Gastrocnemius medialis (tissue), 4 donors: ENCODE data around the gene KANTR. TPM values are rescaled to one million over a fixed set of nuclear protein-coding genes. Genes with fewer than 3 reads are reported as not detected.

Source experiments
- ATAC-seq, 2 donors: fragments of 150-250 bp; one replicate each; pipeline ENCODE4 v1.9.1; 2016
- DNase-seq, 2 donors: peaks; one replicate each; pipeline ENCODE4 v3.0.0-alpha.2; 2019
- H3K27ac ChIP-seq, 4 donors: fragments of 200-600 bp; sonication (generic); 1 replicate in 1 of 4; 2 replicates in 3 of 4; pipeline ENCODE4 v1.5.1; 2016 to 2018; ENCODE audit warnings: mild to moderate bottlenecking in 2 of 4, moderate library complexity in 1 of 4
- H3K27me3 ChIP-seq, 3 donors: fragments of 200-600 bp; sonication (generic) in 2 of 3; 1 replicate in 1 of 3; 2 replicates in 2 of 3; pipeline versions ENCODE4 v1.5.1 to v1.6.0; 2016 to 2019; ENCODE audit warnings: mild to moderate bottlenecking in 1 of 3, moderate library complexity in 1 of 3
- H3K36me3 ChIP-seq, 2 donors: fragments of 200-600 bp; sonication (generic) in 1 of 2; one replicate each; pipeline ENCODE4 v1.5.1; 2017 to 2018
- H3K4me1 ChIP-seq, 2 donors: fragments of 200-600 bp; sonication (generic) in 1 of 2; one replicate each; pipeline ENCODE4 v1.5.1; 2016 to 2017; ENCODE audit warnings: mild to moderate bottlenecking in 2 of 2
- H3K4me3 ChIP-seq, 4 donors: fragments of 200-600 bp; sonication (generic) in 3 of 4; 1 replicate in 1 of 4; 2 replicates in 3 of 4; pipeline ENCODE4 v1.5.1; 2016 to 2019; ENCODE audit warnings: mild to moderate bottlenecking in 2 of 4
- H3K9me3 ChIP-seq, 3 donors: fragments of 200-600 bp; sonication (generic) in 2 of 3; 1 replicate in 1 of 3; 2 replicates in 2 of 3; pipeline ENCODE4 v1.5.1; 2016 to 2019
- CTCF ChIP-seq, 5 experiments: fragments of 450-650 bp in 3 of 5; fragments of 200-600 bp in 2 of 5; sonication (generic) in 2 of 5; IDR thresholded peaks in 4 of 5; conservative IDR thresholded peaks in 1 of 5; 1 replicate in 4 of 5; 2 replicates in 1 of 5; pipeline ENCODE4 v1.5.1; 2016 to 2019; ENCODE audit warnings: antibody characterized with exemption in 5 of 5, mild to moderate bottlenecking in 3 of 5, moderate library complexity in 3 of 5
- POLR2A ChIP-seq, 2 donors: fragments of 450-650 bp; IDR thresholded peaks; one replicate each; pipeline ENCODE4 v1.6.1; 2017; ENCODE audit warnings: antibody characterized with exemption in 2 of 2, mild to moderate bottlenecking in 2 of 2, moderate library complexity in 2 of 2
- in situ Hi-C, 4 donors: fragments of 200-750 bp; cut with MboI; loops; one replicate each; pipeline versions ENCODE4 v1.15.0 to v1.8.0; 2017; ENCODE audit warnings: low sequenced_read_pairs in 4 of 4
- intact Hi-C: fragments of 100-400 bp; cut with DNase I; formaldehyde crosslinking; loops from one replicate; pipeline ENCODE4 v1.15.1; 2023; ENCODE audit warnings: low total_unique reads
- total RNA-seq, 4 donors: library from RNA; depleted of rRNA; stranded (reverse); fragments of >200 nt; gene quantifications; one replicate each; pipeline versions ENCODE4 v1.1.0 to v1.2.3, GENCODE V29; 2016

The KANTR gene
- total RNA-seq, 4 donors from 2014 or later, result 3.0 to 13.0 (median 7.4) TPM

- Histone ChIP-seq H3K27me3 (no peaks in the 10 kb centered on the region), H3K27ac (peak overlapping the region in 1 of 4 donors; percentile 45), H3K4me3 (no peak overlapping the region), H3K36me3 (no peaks in the 10 kb centered on the region), H3K4me1 (peaks cover 7 to 8% of the 10 kb centered on the region in 2 donors), H3K9me3 (no peaks in the 10 kb centered on the region)
- ATAC-seq, result no peak
- TF ChIP-seq POLR2A (IDR thresholded peaks at IDR 0.05) (no peak), CTCF (IDR thresholded peaks at IDR 0.05 in 4 of 5, conservative IDR thresholded peaks at IDR 0.05 in 1 of 5) (no peak)
- in situ Hi-C loops, result loop anchor here in 2 of 4 donors (10.0 to 25.0 kb wide), 2 partner anchors 121 to 133 kb away; partner anchors contain the start of gene KDM5C (in 1 of the 2)
- DNase-seq, result no peak
- intact Hi-C loops, result loop anchor here (5.0 kb wide), 1 partner anchor 351 kb away; no protein-coding TSS in a partner anchor
These were observed 2.6 kb upstream of the KANTR start for GRCh38 chrX:53091354-53091753.

GRCh38 chrX:53093177-53093655 lies 726 bp upstream of the KANTR start:
- Histone ChIP-seq H3K36me3 (no peaks in the 10 kb centered on the region), H3K27me3 (no peaks in the 10 kb centered on the region), H3K4me3 (peak overlapping the region; percentile 47 to 71 (median 64)), H3K9me3 (no peaks in the 10 kb centered on the region), H3K4me1 (peaks cover 7 to 8% of the 10 kb centered on the region in 2 donors), H3K27ac (peak overlapping the region; percentile 85 to 95 (median 92))
- TF ChIP-seq CTCF (IDR thresholded peaks at IDR 0.05 in 4 of 5, conservative IDR thresholded peaks at IDR 0.05 in 1 of 5) (peak; percentile 18 to 63 (median 58)), POLR2A (IDR thresholded peaks at IDR 0.05) (no peak)
- ATAC-seq, result peak; percentile 44 to 63
- intact Hi-C loops (loop anchor here (1.0 to 5.0 kb wide), 3 partner anchors 22 to 349 kb away; partner anchors contain the start of gene KDM5C), in situ Hi-C loops (loop anchor here in 2 of 4 donors (10.0 to 25.0 kb wide), 2 partner anchors 119 to 132 kb away; partner anchors contain the start of gene KDM5C (in 1 of the 2))
- peak; percentile 56 to 78 for DNase-seq

GRCh38 chrX:53094582-53094905 lies 602 bp downstream of the KANTR start:
- Histone ChIP-seq H3K9me3 (no peaks in the 10 kb centered on the region), H3K27me3 (no peaks in the 10 kb centered on the region), H3K4me3 (peak overlapping the region; percentile 63 to 76 (median 68)), H3K4me1 (peaks cover 5 to 7% of the 10 kb centered on the region in 2 donors), H3K27ac (peak overlapping the region; percentile 85 to 95 (median 92)), H3K36me3 (no peaks in the 10 kb centered on the region)
- ATAC-seq (no peak), DNase-seq (no peak)
- TF ChIP-seq CTCF (IDR thresholded peaks at IDR 0.05 in 4 of 5, conservative IDR thresholded peaks at IDR 0.05 in 1 of 5) (no peak), POLR2A (IDR thresholded peaks at IDR 0.05) (no peak)
- in situ Hi-C loops, result loop anchor here in 2 of 4 donors (10.0 to 25.0 kb wide), 2 partner anchors 118 to 130 kb away; partner anchors contain the start of gene KDM5C (in 1 of the 2)
- intact Hi-C loops, result loop anchor here (5.0 kb wide), 1 partner anchor 348 kb away; no protein-coding TSS in a partner anchor

- H3K4me3 ChIP-seq, result no peak overlapping the region
- in situ Hi-C loops (loop anchor here in 2 of 4 donors (10.0 to 25.0 kb wide), 2 partner anchors 117 to 129 kb away; partner anchors contain the start of gene KDM5C (in 1 of the 2)), intact Hi-C loops (no loop called here)
These were observed 1.9 kb downstream of the KANTR start for GRCh38 chrX:53095796-53096195.

More at GRCh38 chrX:53095796-53096195, 1.9 kb downstream of the KANTR start:
- Histone ChIP-seq H3K9me3 (no peaks in the 10 kb centered on the region), H3K27ac (no peak overlapping the region), H3K36me3 (peaks cover 0 to 5% of the 10 kb centered on the region in 2 donors), H3K27me3 (no peaks in the 10 kb centered on the region), H3K4me1 (peaks cover 5 to 7% of the 10 kb centered on the region in 2 donors)
- DNase-seq, result no peak
- TF ChIP-seq POLR2A (IDR thresholded peaks at IDR 0.05) (no peak), CTCF (IDR thresholded peaks at IDR 0.05 in 4 of 5, conservative IDR thresholded peaks at IDR 0.05 in 1 of 5) (no peak)
- no peak for ATAC-seq
